ENCODE data around the gene TSSK1B. TPM values are rescaled to one million over a fixed set of nuclear protein-coding genes. Genes with fewer than 3 reads are reported as not detected.
"Not testable (repeated sequence)": the region's sequence is repeated elsewhere in the genome, so short reads cannot be mapped to it uniquely, and the experiment has no call there.

TSSK1B gene
- not detected for polyA plus RNA-seq (2013, experiment 1 of 4)
- polyA plus RNA-seq (2013, experiment 2 of 4) = not detected
- not detected for polyA plus RNA-seq (2013, experiment 3 of 4)
- not detected for polyA plus RNA-seq (2013, experiment 4 of 4)

DNA sequence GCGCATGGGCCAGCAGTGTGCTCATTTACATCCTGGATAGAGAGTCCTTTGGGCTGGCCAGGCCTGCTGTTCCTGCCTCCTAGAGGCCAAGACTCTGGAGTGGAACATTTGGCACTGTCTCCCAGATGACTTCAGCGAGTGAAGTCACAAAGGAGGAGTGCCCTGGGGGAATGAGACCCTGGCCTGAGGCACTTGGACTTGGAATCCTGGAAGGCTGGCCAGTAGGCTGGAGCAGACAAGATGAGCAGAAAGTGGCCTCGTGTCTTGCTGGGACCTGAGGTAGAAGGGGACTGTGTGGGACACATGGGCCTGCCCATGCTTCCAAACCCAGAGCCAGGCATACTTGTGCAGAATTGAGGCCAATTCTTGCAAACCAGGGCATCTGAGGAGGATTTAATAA lies at the start of gene TSSK1B:
TSS of gene TSSK1B (minus strand) at position 101 of the 400 bp plus-strand sequence. CDS start 150 bp downstream, outside the sequence.
- Histone ChIP-seq H3K27me3 (ENCODE audit: control insufficient read depth, insufficient read depth, low read length, poor library complexity, severe bottlenecking) (no peaks in the 10 kb centered on the region), H3K4me3 (ENCODE audit: insufficient read depth, low read depth, low read length) (no peak within 1 kb of the TSS), H3K36me3 (ENCODE audit: control insufficient read depth, insufficient read depth, low read length) (no peaks in the 10 kb centered on the region), H3K9me3 (ENCODE audit: control insufficient read depth, low read length) (no peaks in the 10 kb centered on the region), H3K27ac (ENCODE audit: insufficient read depth, low read depth, low read length, poor library complexity, severe bottlenecking) (no peak within 1 kb of the TSS), H3K4me1 (ENCODE audit: control insufficient read depth, insufficient read depth, low read length) (no peaks in the 10 kb centered on the region)
- 76 to 79% methylated on average over 3 of the region's 3 CpGs for WGBS, 2 experiments

- no peaks in the 10 kb centered on the region for H3K36me3 ChIP-seq (ENCODE audit: control insufficient read depth, insufficient read depth, low read length)
- no peaks in the 10 kb centered on the region for H3K9me3 ChIP-seq (ENCODE audit: control insufficient read depth, low read length)
- H3K4me3 ChIP-seq (ENCODE audit: insufficient read depth, low read depth, low read length) = no peak overlapping the region
- peaks cover 4% of the 10 kb centered on the region for H3K27me3 ChIP-seq (ENCODE audit: control insufficient read depth, insufficient read depth, low read length, poor library complexity, severe bottlenecking)
- WGBS, 2 experiments = 80 to 93% methylated on average over 3 to 4 of the region's 5 CpGs
- no peaks in the 10 kb centered on the region for H3K4me1 ChIP-seq (ENCODE audit: control insufficient read depth, insufficient read depth, low read length)
- no peak overlapping the region for H3K27ac ChIP-seq (ENCODE audit: insufficient read depth, low read depth, low read length, poor library complexity, severe bottlenecking)
Observed at GRCh38 chr5:113480243-113480642, 45.5 kb upstream of the TSSK1B start.

DNA sequence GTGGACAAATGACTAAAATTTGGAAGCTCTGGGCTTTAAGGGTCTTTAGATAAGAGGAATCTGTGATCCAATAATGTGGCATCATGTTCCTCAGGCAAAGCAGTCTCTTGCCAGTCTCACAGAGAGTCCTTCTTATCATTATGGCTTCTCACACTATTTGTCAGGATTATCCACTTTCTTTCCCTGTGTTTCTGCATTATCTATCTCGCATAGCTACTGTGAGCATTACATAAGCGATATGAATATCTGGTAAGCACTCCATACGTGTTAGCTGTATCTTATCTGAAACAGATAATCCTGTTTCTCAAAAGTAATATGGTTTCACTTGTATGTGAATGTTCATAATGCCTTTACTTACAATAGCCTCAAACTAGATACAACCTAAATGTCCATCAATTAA lies 43.9 kb upstream of the TSSK1B start:
- Histone ChIP-seq H3K4me1 (ENCODE audit: control insufficient read depth, insufficient read depth, low read length) (no peaks in the 10 kb centered on the region), H3K4me3 (ENCODE audit: insufficient read depth, low read depth, low read length) (no peak overlapping the region), H3K36me3 (ENCODE audit: control insufficient read depth, insufficient read depth, low read length) (no peaks in the 10 kb centered on the region), H3K27me3 (ENCODE audit: control insufficient read depth, insufficient read depth, low read length, poor library complexity, severe bottlenecking) (no peaks in the 10 kb centered on the region), H3K27ac (ENCODE audit: insufficient read depth, low read depth, low read length, poor library complexity, severe bottlenecking) (no peak overlapping the region), H3K9me3 (ENCODE audit: control insufficient read depth, low read length) (no peaks in the 10 kb centered on the region)
- 96 to 100% methylated on average over 3 of the region's 3 CpGs for WGBS, 2 experiments

DNA sequence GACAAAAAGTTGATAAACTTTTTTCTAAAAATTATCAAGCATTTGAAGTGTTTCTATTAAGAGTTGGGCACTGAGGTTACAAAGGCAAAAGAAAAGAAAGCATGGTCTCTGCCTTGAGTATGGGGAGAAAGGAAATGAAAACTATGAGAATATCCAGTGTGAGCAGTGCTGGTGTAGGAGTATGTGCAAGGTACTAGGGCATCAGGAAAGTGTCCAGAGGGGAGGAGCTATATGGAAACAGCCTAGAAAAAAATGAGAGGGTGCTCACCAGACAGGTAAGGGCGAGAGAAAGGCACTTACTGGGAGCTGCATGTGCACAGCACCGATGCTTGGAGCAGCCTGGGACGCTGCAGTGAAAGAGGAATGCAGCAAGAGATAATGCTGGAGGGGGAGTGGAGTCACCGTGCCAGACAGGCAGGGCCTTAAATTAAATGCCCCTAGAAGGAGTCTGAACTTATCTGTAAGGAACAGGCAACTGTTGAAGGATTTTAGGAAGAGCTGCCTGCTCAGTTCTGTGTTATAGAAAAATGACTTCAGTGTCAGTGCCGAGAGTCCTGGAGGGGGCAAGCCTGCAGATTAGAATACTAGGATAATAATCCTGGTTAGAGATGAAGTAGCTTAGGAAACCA lies 39.4 kb upstream of the TSSK1B start:
- H3K4me1 ChIP-seq (ENCODE audit: control insufficient read depth, insufficient read depth, low read length) = no peaks in the 10 kb centered on the region
- WGBS, 2 experiments = 57 to 60% methylated on average over 5 of the region's 5 CpGs
- H3K36me3 ChIP-seq (ENCODE audit: control insufficient read depth, insufficient read depth, low read length) = no peaks in the 10 kb centered on the region
- H3K27me3 ChIP-seq (ENCODE audit: control insufficient read depth, insufficient read depth, low read length, poor library complexity, severe bottlenecking) = no peaks in the 10 kb centered on the region
- H3K9me3 ChIP-seq (ENCODE audit: control insufficient read depth, low read length) = no peaks in the 10 kb centered on the region
- H3K4me3 ChIP-seq (ENCODE audit: insufficient read depth, low read depth, low read length) = no peak overlapping the region
- H3K27ac ChIP-seq (ENCODE audit: insufficient read depth, low read depth, low read length, poor library complexity, severe bottlenecking) = no peak overlapping the region

DNA sequence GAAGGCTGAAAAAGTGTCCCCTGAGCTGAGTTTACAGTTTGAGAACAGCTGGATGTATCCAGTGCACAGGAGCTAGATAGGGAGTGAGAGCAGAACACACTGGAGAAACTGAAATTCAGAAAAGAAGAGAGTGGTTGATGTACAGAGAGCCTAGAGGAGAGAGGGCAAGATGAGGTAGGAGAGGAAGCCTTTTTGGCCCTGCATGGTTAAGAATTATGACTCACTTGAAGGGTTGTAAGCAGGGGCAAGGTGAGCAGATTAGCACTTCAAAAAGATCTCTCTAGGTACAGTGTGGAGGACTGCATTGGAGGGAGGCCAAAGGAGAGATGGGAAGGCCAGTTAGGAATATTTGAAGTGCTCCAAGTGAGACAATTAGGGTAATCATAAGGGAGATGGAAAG lies 28.2 kb upstream of the TSSK1B start:
- Histone ChIP-seq H3K27ac (ENCODE audit: insufficient read depth, low read depth, low read length, poor library complexity, severe bottlenecking) (no peak overlapping the region), H3K9me3 (ENCODE audit: control insufficient read depth, low read length) (no peaks in the 10 kb centered on the region), H3K4me1 (ENCODE audit: control insufficient read depth, insufficient read depth, low read length) (no peaks in the 10 kb centered on the region), H3K27me3 (ENCODE audit: control insufficient read depth, insufficient read depth, low read length, poor library complexity, severe bottlenecking) (no peaks in the 10 kb centered on the region), H3K36me3 (ENCODE audit: control insufficient read depth, insufficient read depth, low read length) (no peaks in the 10 kb centered on the region), H3K4me3 (ENCODE audit: insufficient read depth, low read depth, low read length) (no peak overlapping the region)

DNA sequence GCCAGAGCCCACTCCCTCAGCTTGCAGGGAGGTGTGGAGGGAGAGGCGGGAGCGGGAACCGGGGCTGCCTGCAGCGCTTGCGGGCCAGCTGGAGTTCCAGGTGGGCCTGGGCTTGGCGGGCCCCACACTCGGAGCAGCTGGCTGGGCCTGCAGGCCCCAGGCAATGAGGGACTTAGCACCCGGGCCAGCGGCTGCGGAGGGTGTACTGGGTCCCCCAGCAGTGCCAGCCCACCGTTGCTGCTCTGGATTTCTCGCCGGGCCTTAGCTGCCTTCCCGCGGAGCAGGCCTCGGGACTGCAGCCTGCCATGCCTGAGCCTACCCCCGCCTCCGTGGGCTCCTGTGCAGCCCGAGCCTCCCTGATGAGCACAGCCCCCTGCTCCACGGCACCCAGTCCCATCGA lies 22.3 kb upstream of the TSSK1B start:
- not testable (repeated sequence) for H3K4me3 ChIP-seq (ENCODE audit: insufficient read depth, low read depth, low read length); H3K9me3 ChIP-seq (ENCODE audit: control insufficient read depth, low read length); H3K27ac ChIP-seq (ENCODE audit: insufficient read depth, low read depth, low read length, poor library complexity, severe bottlenecking); H3K4me1 ChIP-seq (ENCODE audit: control insufficient read depth, insufficient read depth, low read length); H3K27me3 ChIP-seq (ENCODE audit: control insufficient read depth, insufficient read depth, low read length, poor library complexity, severe bottlenecking); H3K36me3 ChIP-seq (ENCODE audit: control insufficient read depth, insufficient read depth, low read length)
- WGBS, 2 experiments = 93 to 96% methylated on average over 21 of the region's 21 CpGs

GRCh38 chr5:113452941-113453340 lies 18.2 kb upstream of the TSSK1B start:
- Histone ChIP-seq H3K9me3 (ENCODE audit: control insufficient read depth, low read length) (no peaks in the 10 kb centered on the region), H3K27me3 (ENCODE audit: control insufficient read depth, insufficient read depth, low read length, poor library complexity, severe bottlenecking) (no peaks in the 10 kb centered on the region), H3K27ac (ENCODE audit: insufficient read depth, low read depth, low read length, poor library complexity, severe bottlenecking) (no peak overlapping the region), H3K36me3 (ENCODE audit: control insufficient read depth, insufficient read depth, low read length) (no peaks in the 10 kb centered on the region), H3K4me1 (ENCODE audit: control insufficient read depth, insufficient read depth, low read length) (no peaks in the 10 kb centered on the region), H3K4me3 (ENCODE audit: insufficient read depth, low read depth, low read length) (no peak overlapping the region)
- 90 to 92% methylated on average over 6 of the region's 6 CpGs for WGBS, 2 experiments

GRCh38 chr5:113451797-113452196 lies 17.0 kb upstream of the TSSK1B start:
- WGBS, 2 experiments = 91 to 100% methylated on average over 2 of the region's 2 CpGs
- no peaks in the 10 kb centered on the region for H3K36me3 ChIP-seq (ENCODE audit: control insufficient read depth, insufficient read depth, low read length)
- H3K27ac ChIP-seq (ENCODE audit: insufficient read depth, low read depth, low read length, poor library complexity, severe bottlenecking) = no peak overlapping the region
- H3K4me3 ChIP-seq (ENCODE audit: insufficient read depth, low read depth, low read length) = no peak overlapping the region
- no peaks in the 10 kb centered on the region for H3K27me3 ChIP-seq (ENCODE audit: control insufficient read depth, insufficient read depth, low read length, poor library complexity, severe bottlenecking)
- H3K4me1 ChIP-seq (ENCODE audit: control insufficient read depth, insufficient read depth, low read length) = no peaks in the 10 kb centered on the region
- no peaks in the 10 kb centered on the region for H3K9me3 ChIP-seq (ENCODE audit: control insufficient read depth, low read length)

GRCh38 chr5:113450929-113451328 lies 16.1 kb upstream of the TSSK1B start:
- Histone ChIP-seq H3K27ac (ENCODE audit: insufficient read depth, low read depth, low read length, poor library complexity, severe bottlenecking) (no peak overlapping the region), H3K27me3 (ENCODE audit: control insufficient read depth, insufficient read depth, low read length, poor library complexity, severe bottlenecking) (no peaks in the 10 kb centered on the region), H3K36me3 (ENCODE audit: control insufficient read depth, insufficient read depth, low read length) (no peaks in the 10 kb centered on the region), H3K4me3 (ENCODE audit: insufficient read depth, low read depth, low read length) (no peak overlapping the region), H3K4me1 (ENCODE audit: control insufficient read depth, insufficient read depth, low read length) (no peaks in the 10 kb centered on the region), H3K9me3 (ENCODE audit: control insufficient read depth, low read length) (no peaks in the 10 kb centered on the region)
- 0 to 50% methylated on average over 1 to 2 of the region's 2 CpGs for WGBS, 2 experiments

- Histone ChIP-seq H3K9me3 (ENCODE audit: control insufficient read depth, low read length) (no peaks in the 10 kb centered on the region), H3K36me3 (ENCODE audit: control insufficient read depth, insufficient read depth, low read length) (no peaks in the 10 kb centered on the region), H3K4me3 (ENCODE audit: insufficient read depth, low read depth, low read length) (no peak overlapping the region), H3K4me1 (ENCODE audit: control insufficient read depth, insufficient read depth, low read length) (no peaks in the 10 kb centered on the region), H3K27me3 (ENCODE audit: control insufficient read depth, insufficient read depth, low read length, poor library complexity, severe bottlenecking) (no peaks in the 10 kb centered on the region), H3K27ac (ENCODE audit: insufficient read depth, low read depth, low read length, poor library complexity, severe bottlenecking) (no peak overlapping the region)
- 88 to 93% methylated on average over 2 of the region's 2 CpGs for WGBS, 2 experiments
Observed at GRCh38 chr5:113450462-113450861, 15.7 kb upstream of the TSSK1B start.

- no peaks in the 10 kb centered on the region for H3K4me1 ChIP-seq (ENCODE audit: control insufficient read depth, insufficient read depth, low read length)
- H3K9me3 ChIP-seq (ENCODE audit: control insufficient read depth, low read length) = peaks cover 2% of the 10 kb centered on the region
- WGBS, 2 experiments = 90 to 96% methylated on average over 2 to 3 of the region's 3 CpGs
- H3K27me3 ChIP-seq (ENCODE audit: control insufficient read depth, insufficient read depth, low read length, poor library complexity, severe bottlenecking) = no peaks in the 10 kb centered on the region
- no peak overlapping the region for H3K4me3 ChIP-seq (ENCODE audit: insufficient read depth, low read depth, low read length)
- H3K36me3 ChIP-seq (ENCODE audit: control insufficient read depth, insufficient read depth, low read length) = no peaks in the 10 kb centered on the region
- H3K27ac ChIP-seq (ENCODE audit: insufficient read depth, low read depth, low read length, poor library complexity, severe bottlenecking) = no peak overlapping the region
Observed at GRCh38 chr5:113448252-113448651, 13.5 kb upstream of the TSSK1B start.

Measured in ectodermal cell (in vitro differentiated cells).